NCI-H2227 treated with DMSO at 0.1 percent for 48 hours (cell line): Measurements from ENCODE around the gene C16orf82.
A peak's percentile ranks its signal among the peaks of the same experiment; 100 is the strongest.
"Not testable (repeated sequence)": the region's sequence is repeated elsewhere in the genome, so short reads cannot be mapped to it uniquely, and the experiment has no call there.

Experiments used
- DNase-seq: peaks from one replicate; lab custom pipeline; 2025; lab: John Stamatoyannopoulos, UW

C16orf82 gene

GRCh38 chr16:27066668-27067537, at the start of gene C16orf82:
TSS of gene C16orf82 (plus strand) at chr16:27066927.
- DNase-seq, result peak; percentile 44

GRCh38 chr16:27020031-27020430, 46.7 kb upstream of the C16orf82 start:
- no peak for DNase-seq

- no peak for DNase-seq
Observed at GRCh38 chr16:27024010-27024409, 42.7 kb upstream of the C16orf82 start.

- no peak for DNase-seq
Observed at GRCh38 chr16:27025581-27025980, 41.1 kb upstream of the C16orf82 start.

GRCh38 chr16:27027971-27028370, 38.8 kb upstream of the C16orf82 start:
- no peak for DNase-seq

- DNase-seq, result no peak
Observed at GRCh38 chr16:27028591-27029110, 38.1 kb upstream of the C16orf82 start.

GRCh38 chr16:27029525-27029924, 37.2 kb upstream of the C16orf82 start:
- DNase-seq, result no peak

- no peak for DNase-seq
Observed at GRCh38 chr16:27033281-27033979, 33.3 kb upstream of the C16orf82 start.

GRCh38 chr16:27040732-27041131, 26.0 kb upstream of the C16orf82 start:
- no peak for DNase-seq

- DNase-seq, result no peak
Observed at GRCh38 chr16:27046958-27047518, 19.7 kb upstream of the C16orf82 start.

- no peak for DNase-seq
Observed at GRCh38 chr16:27048316-27048715, 18.4 kb upstream of the C16orf82 start.

GRCh38 chr16:27049117-27049516, 17.6 kb upstream of the C16orf82 start:
- DNase-seq, result no peak

- no peak for DNase-seq
Observed at GRCh38 chr16:27052007-27052406, 14.7 kb upstream of the C16orf82 start.

- DNase-seq, result no peak
Observed at GRCh38 chr16:27053996-27054395, 12.7 kb upstream of the C16orf82 start.

- no peak for DNase-seq
Observed at GRCh38 chr16:27058299-27058698, 8.4 kb upstream of the C16orf82 start.

GRCh38 chr16:27070776-27071175, 4.0 kb downstream of the C16orf82 start:
- DNase-seq, result no peak

GRCh38 chr16:27073733-27074132, 7.0 kb downstream of the C16orf82 start:
- no peak for DNase-seq

- no peak for DNase-seq
Observed at GRCh38 chr16:27080895-27081294, 14.2 kb downstream of the C16orf82 start.

GRCh38 chr16:27083861-27084261, 17.1 kb downstream of the C16orf82 start:
- no peak for DNase-seq

GRCh38 chr16:27084307-27085028, 17.7 kb downstream of the C16orf82 start:
- DNase-seq, result no peak

- DNase-seq, result no peak
Observed at GRCh38 chr16:27085182-27085581, 18.5 kb downstream of the C16orf82 start.

GRCh38 chr16:27086031-27086430, 19.3 kb downstream of the C16orf82 start:
- DNase-seq, result not testable (repeated sequence)
